ENCODE results near the gene LRCH1.

GRCh38 chr13:46717856-46718255, 164.9 kb downstream of the LRCH1 start:
- TF ChIP-seq GABPA (IDR thresholded peaks at IDR 0.05; ENCODE audit: low read depth) (no peak), CTCF (IDR thresholded peaks at IDR 0.05; ENCODE audit: insufficient read depth, low read length) (no peak), POLR2AphosphoS5 (IDR thresholded peaks at IDR 0.05; ENCODE audit: low read depth) (no peak), REST (IDR thresholded peaks at IDR 0.05; ENCODE audit: insufficient replicate concordance, low read depth) (no peak)

Measured in HL-60 (cell line).